HG03558 (cell line): Measurements from ENCODE around the gene SLC37A4.
"Not testable (repeated sequence)": the region's sequence is repeated elsewhere in the genome, so short reads cannot be mapped to it uniquely, and the experiment has no call there.

Experiments
- ATAC-seq: cut with Tn5 transposase; IDR thresholded peaks from one replicate; pipeline ENCODE4 v1.9.1; 2021; ENCODE audit warnings: moderate number of reproducible peaks; ENCODE audit not compliant: unreplicated experiment; ENCODE audit errors: extremely low read depth

SLC37A4 gene

GRCh38 chr11:119030329-119031047 lies at the start of gene SLC37A4:
SLC37A4 (minus strand) TSS chr11:119030877.
- peak; percentile 82 for ATAC-seq

- no peak for ATAC-seq
Measured at GRCh38 chr11:119078675-119079420, 48.2 kb upstream of the SLC37A4 start.

- no peak for ATAC-seq
Measured at GRCh38 chr11:119077839-119078238, 47.2 kb upstream of the SLC37A4 start.

DNA sequence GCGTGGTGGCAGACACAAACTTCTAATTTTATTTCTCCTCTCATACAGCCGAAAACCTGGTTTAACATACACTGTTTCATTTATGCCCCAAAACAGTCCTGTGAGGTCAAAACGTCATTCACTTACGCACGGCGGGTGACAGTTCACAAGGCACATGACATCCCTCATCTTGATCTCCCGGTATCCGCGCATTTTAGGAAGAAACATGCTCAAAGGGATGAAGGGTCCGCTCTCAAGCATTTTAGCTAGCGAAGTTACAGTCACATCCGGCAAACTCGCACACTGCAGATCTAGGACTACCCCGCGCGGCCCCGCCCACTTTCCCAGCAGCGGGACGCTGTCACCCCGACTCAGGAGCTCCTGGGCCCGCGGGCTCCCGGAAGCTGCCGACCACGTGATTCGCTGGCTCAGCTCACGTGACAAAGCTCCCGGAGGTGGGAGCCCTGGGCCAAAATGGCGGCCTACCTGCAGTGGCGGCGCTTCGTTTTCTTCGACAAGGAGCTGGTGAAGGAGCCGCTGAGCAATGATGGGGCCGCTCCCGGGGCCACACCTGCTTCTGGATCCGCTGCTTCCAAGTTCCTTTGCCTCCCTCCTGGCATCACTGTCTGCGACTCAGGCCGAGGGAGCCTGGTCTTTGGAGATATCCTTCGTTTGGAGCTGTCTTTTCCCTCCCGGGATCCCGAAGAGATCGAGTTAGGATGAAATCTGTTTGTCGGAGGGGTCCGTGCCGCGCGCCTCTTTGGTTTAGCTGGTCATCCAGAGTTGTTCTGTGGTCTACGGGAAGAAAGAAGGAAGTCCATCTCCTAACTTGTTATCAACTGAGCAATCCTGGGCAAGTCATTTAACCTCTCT lies 36.9 kb upstream of the SLC37A4 start, which contains the start of gene VPS11:
TSS of gene VPS11 (plus strand) at position 448 of the 852 bp plus-strand sequence. CDS start at position 454, 6 bp downstream.
- ATAC-seq = peak; percentile 68

DNA sequence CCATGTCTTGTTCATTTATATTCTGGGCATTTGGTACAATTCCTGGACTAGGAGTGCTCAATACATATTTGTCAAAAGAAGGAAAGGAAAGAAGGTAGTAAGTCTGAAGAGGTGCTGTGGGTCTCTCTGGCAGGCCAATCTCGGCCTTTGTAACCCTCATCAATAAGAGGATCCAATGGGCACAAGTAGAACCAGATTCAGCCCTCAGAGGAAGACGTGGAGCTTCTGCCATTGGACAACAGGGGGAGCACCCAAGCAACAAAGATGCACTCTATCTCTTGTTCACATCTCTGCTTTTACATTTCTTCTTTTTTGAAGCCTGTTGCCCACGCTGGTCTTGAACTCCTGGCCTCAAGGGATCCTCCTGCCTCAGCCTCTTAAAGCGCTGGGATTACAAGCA lies 34.7 kb upstream of the SLC37A4 start:
- no peak for ATAC-seq

DNA sequence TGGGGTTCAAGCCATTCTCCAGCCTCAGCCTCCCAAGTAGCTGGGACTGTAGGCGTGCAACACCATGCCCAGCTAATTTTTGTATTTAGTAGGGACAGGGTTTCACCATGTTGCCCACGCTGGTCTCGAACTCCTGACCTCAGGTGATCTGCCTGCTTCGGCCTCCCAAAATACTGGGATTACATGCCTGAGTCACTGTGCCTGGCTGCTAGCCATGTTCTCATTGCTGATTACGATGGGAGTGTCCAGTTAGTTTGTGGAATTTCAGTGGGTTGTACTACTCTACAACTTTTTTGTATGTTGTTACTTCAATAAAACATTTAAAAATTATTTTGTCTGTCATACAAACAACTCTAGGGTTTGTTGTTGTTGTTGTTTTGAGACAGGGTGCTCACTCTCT lies 32.1 kb upstream of the SLC37A4 start:
- ATAC-seq = no peak

- no peak for ATAC-seq
Measured at GRCh38 chr11:119061256-119061655, 30.6 kb upstream of the SLC37A4 start.

DNA sequence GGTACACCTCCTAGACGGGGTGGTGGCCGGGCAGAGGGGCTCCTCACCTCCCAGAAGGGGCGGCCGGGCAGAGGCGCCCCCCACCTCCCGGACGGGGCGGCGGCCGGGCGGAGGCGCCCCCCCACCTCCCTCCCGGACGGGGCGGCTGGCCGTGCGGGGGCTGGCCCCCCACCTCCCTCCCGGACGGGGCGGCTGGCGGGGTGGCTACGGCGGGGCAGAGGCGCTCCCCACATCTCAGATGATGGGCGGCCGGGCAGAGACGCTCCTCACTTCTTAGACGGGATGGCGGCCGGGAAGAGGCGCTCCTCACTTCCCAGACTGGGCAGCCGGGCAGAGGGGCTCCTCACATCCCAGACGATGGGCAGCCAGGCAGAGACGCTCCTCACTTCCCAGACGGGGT lies 28.5 kb upstream of the SLC37A4 start:
- ATAC-seq = not testable (repeated sequence)

- ATAC-seq = peak; percentile 85
Measured at GRCh38 chr11:119057000-119057769, 26.5 kb upstream of the SLC37A4 start, which contains the start of gene HYOU1. HYOU1 (minus strand) TSS chr11:119057205; CDS start chr11:119056160, 1,045 bp downstream.

DNA sequence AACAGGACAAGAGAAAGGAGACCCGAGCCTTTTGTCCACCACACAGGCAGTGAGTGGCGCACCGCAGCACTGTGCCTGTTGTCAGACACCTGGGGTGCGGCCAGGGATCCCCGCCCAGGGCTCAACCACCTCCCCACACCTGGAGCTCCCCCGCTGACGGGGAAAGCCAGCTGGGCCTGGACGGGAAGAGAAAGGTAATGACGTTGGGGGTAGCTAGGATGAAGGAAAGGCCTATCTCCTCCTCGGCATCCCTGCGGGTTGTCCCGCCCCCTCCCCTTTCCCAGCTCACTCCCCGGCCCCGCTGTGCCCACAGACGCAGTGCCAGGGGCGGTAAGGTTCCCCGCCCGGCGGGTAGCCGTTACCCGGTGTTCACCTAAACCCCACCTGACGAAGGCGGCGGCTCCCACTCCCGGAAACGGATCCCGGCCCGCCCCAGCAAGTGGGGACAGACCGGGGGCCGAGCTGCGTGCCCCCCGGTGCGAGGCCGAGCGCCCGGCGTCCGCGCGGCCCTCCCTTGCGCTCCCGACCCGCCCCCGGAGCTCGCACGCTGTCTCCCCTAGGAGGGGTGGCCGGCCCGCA lies 25.8 kb upstream of the SLC37A4 start:
- ATAC-seq = no peak

DNA sequence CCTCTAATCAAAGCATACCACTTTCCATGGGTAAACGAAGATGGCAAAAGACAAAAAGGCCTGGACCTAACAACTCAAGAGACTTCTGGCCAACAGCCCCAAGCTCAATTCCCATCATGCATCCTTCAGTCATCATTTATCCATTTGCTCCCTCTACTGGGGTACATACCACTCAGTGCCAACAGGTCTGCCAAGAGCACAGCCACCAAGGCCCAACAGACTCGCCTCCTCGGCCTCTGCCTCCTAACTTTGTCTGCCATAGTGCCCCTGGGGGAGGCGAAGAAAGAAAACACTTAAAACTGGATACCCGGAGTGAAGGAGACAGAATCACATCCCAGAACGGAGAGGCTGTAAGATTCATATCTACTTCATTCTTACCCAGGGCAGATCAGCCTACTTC lies 25.2 kb upstream of the SLC37A4 start:
- ATAC-seq = no peak

GRCh38 chr11:119054418-119054817 lies 23.7 kb upstream of the SLC37A4 start:
- ATAC-seq = no peak

GRCh38 chr11:119052163-119052814 lies 21.6 kb upstream of the SLC37A4 start:
- ATAC-seq = no peak

DNA sequence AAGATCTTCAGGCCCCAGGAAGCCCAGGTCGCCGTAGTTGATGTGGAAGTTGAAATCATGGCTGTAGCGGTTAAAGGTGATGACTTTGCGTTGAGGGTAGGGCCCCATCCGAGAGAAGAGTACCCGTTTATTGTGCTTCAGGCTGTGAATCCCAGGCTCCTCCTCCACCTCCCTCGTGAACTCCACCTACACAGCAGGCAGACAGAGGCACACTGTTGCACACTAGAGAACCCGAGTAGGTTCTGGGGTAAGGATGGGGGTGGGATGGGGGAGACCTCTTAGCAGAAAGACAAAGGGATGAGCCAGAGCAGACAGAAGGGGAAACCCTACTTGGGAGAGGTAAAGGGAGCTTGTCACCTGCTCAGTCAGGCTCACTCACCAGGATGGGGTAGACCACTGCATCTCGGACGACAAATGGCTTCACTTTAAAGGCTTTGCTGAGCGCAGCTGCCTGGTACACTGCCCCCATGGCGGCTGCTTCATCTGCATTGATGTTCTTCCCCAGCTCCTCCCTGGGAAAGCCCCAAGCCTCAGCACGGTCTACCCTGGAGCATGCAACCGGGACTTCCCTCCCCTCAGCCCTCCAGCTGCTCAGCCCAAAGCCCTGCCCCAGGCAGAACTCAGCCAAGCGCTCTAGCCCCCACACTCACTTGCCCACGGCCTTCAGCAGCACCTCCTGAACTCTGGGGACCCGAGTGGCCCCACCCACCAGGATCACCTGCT lies 20.9 kb upstream of the SLC37A4 start:
- ATAC-seq = no peak

DNA sequence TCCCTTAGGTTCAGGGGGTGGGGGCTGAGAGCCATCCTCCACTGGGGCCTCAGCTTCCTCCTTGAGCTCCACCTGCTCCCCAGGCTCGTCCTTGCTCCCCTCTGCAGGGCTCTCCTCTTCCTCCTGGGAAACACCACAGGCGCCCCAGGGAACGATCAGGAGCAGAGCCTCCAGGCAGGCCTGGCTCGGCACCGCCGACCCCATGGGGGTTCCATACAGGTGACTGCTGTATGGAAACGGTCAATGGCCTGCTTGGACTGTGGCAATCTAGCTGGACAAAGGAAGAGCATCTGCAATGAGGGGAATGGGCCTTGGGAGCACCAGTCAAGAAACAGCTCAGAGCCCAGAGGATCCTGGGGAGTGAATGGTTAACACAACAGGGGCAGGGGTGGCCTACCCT lies 18.4 kb upstream of the SLC37A4 start:
- no peak for ATAC-seq

DNA sequence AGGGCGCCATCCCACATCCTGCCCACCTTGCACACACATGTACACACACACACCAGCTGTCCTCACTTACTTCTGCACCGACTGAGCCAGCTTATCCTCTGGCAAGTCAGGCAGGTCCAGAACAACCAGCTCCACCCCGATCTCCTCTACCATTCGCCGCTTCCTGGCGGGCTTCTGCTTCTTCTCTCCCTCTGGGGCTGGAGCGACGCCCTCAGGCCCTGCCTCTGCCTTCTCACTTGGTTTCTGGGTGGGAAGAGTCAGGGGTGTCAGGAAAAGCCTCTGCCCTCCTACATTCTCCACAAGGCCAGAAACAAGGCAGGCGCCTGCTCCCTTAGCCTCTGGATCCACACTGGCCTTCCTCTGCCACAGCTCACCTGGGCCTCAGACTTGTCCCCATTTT lies 18.0 kb upstream of the SLC37A4 start:
- no peak for ATAC-seq

GRCh38 chr11:119047205-119047604 lies 16.5 kb upstream of the SLC37A4 start:
- ATAC-seq = no peak

DNA sequence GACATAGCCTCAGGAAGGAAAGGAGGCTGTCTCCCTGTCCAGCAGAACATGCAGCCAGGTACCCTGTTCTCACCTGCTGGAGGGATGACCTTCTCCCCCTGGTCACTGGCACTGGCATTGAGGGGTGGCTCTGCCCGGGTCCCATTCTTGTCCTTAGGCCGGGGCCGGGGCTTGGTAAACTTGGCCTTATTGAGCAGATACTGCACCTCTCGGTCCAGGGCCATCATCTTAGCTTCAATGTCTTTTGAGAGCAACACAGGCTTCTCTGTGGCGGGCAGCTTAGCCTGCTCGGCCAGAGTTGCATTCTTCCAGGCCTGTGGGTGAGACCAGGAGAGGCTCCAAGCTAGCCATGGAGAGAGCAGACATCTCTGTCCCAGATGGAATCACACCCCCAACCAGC lies 15.8 kb upstream of the SLC37A4 start:
- no peak for ATAC-seq
